T-cell (primary cell): ENCODE data around the gene NMBR. TPM values are rescaled to one million over a fixed set of nuclear protein-coding genes. Genes with fewer than 3 reads are reported as not detected.
"Not testable (repeated sequence)": the region's sequence is repeated elsewhere in the genome, so short reads cannot be mapped to it uniquely, and the experiment has no call there.

ENCODE experiments used
- ATAC-seq, 4 experiments: fragments of 200-7000 bp in 3 of 4; fragments of 150-1000 bp in 1 of 4; cut with Tn5 transposase; replicated peaks in 1 of 4; 1 replicate in 3 of 4; 2 replicates in 1 of 4; pipeline ENCODE4 v1.10.0; 2021; ENCODE audit warnings: moderate library complexity in 3 of 4, mild to moderate bottlenecking in 2 of 4, moderate number of reproducible peaks in 1 of 4
- CTCF ChIA-PET, 2 donors: fragments of 300-600 bp; sonication (Branson Sonifier 250); formaldehyde crosslinking; loops; one replicate each; lab custom pipeline; 2022; ENCODE audit warnings: antibody characterized with exemption in 2 of 2; lab: Charles Lee
- POLR2A ChIA-PET, 2 donors: fragments of 300-600 bp; sonication (Branson Sonifier 250); formaldehyde crosslinking; loops; one replicate each; lab custom pipeline; 2022; ENCODE audit warnings: antibody characterized with exemption in 2 of 2; lab: Charles Lee
- DNase-seq, 35 experiments: peaks; one replicate each; pipeline versions ENCODE4 v3.0.0 to v3.0.0-alpha.2; 2013 to 2023
- H3K27ac ChIP-seq: one replicate; pipeline ENCODE4 v1.5.1; 2013; ENCODE audit warnings: low read length
- H3K27me3 ChIP-seq, 2 experiments: replicated peaks in 1 of 2; 1 replicate in 1 of 2; 2 replicates in 1 of 2; pipeline versions ENCODE4 v1.6.1 to v1.7.0; 2013; ENCODE audit warnings: low read length in 1 of 2, mixed read lengths in 1 of 2; ENCODE audit not compliant: control insufficient read depth in 2 of 2, insufficient read depth in 2 of 2; ENCODE audit errors: extremely low read depth in 1 of 2
- H3K36me3 ChIP-seq, 2 donors: 1 replicate in 1 of 2; 2 replicates in 1 of 2; pipeline versions ENCODE4 v1.6.1 to v1.7.0; 2013; ENCODE audit warnings: low read length in 1 of 2; ENCODE audit not compliant: control insufficient read depth in 2 of 2, insufficient read depth in 1 of 2; ENCODE audit errors: extremely low read depth in 1 of 2
- H3K4me1 ChIP-seq, 2 experiments: 1 replicate in 1 of 2; 2 replicates in 1 of 2; pipeline versions ENCODE4 v1.6.1 to v1.7.0; 2013; ENCODE audit warnings: low read length in 2 of 2, mixed read lengths in 1 of 2; ENCODE audit not compliant: insufficient read depth in 2 of 2, control insufficient read depth in 1 of 2; ENCODE audit errors: extremely low read depth in 1 of 2
- H3K4me3 ChIP-seq, 2 donors: 1 replicate in 1 of 2; 2 replicates in 1 of 2; pipeline versions ENCODE4 v1.5.1 to v1.7.0; 2013; ENCODE audit warnings: mild to moderate bottlenecking in 2 of 2, low read length in 1 of 2, moderate library complexity in 1 of 2; ENCODE audit not compliant: control insufficient read depth in 1 of 2; ENCODE audit errors: extremely low read depth in 1 of 2
- H3K9me3 ChIP-seq: 2 replicates; pipeline ENCODE4 v1.7.0; 2013
- H3K27ac Mint-ChIP-seq, 2 donors: one replicate each; pipeline ENCODE4 v1.8.0; 2020 to 2021; ENCODE audit warnings: mild to moderate bottlenecking in 2 of 2, mixed read lengths in 2 of 2
- H3K27me3 Mint-ChIP-seq, 2 donors: one replicate each; pipeline ENCODE4 v1.8.0; 2021 to 2022; ENCODE audit warnings: mixed read lengths in 2 of 2
- H3K36me3 Mint-ChIP-seq: one replicate; pipeline ENCODE4 v1.8.0; 2021; ENCODE audit warnings: mixed read lengths
- H3K4me1 Mint-ChIP-seq, 3 donors: one replicate each; pipeline ENCODE4 v1.8.0; 2020 to 2022; ENCODE audit warnings: mixed read lengths in 3 of 3, mild to moderate bottlenecking in 1 of 3
- H3K4me3 Mint-ChIP-seq, 3 donors: one replicate each; pipeline ENCODE4 v1.8.0; 2020 to 2022; ENCODE audit warnings: mild to moderate bottlenecking in 3 of 3, mixed read lengths in 3 of 3, moderate library complexity in 3 of 3
- H3K9me3 Mint-ChIP-seq, 3 donors: one replicate each; pipeline ENCODE4 v1.8.0; 2020 to 2022; ENCODE audit warnings: mixed read lengths in 3 of 3
- WGBS: methylation state at CpG from one replicate; pipeline ENCODE4 v1.1.5; 2013; ENCODE audit warnings: missing lambda C conversion rate; ENCODE audit not compliant: insufficient coverage; 5-methylcytosine and 5-hydroxymethylcytosine counted together
- total RNA-seq, 35 experiments: library from RNA in 6 of 35; stranded (reverse) in 6 of 35; fragments of 120-200 nt in 1 of 35; gene quantifications; one replicate each; pipeline versions ENCODE4 v1.2.1 to v1.2.4 and lab custom pipeline; 2013 to 2026

The NMBR gene
- total RNA-seq, 5 donors from 2014 or later (not counting 1 experiment from before 2014, with no cell fraction given) = not detected

GRCh38 chr6:142153196-142153595 lies 6.3 kb upstream of the NMBR start:
- ChIA-PET POLR2A (interaction anchor here in 1 of 2 donors (0.6 kb wide), 1 partner anchor 227 kb away, joined by 3 read pairs; no protein-coding TSS in a partner anchor), CTCF (interaction anchor here in 1 of 2 donors (0.6 kb wide), 1 partner anchor 58 kb away, joined by 5 read pairs; no protein-coding TSS in a partner anchor)
- H3K36me3 Mint-ChIP-seq = peaks cover 10% of the 10 kb centered on the region
- H3K27ac ChIP-seq = no peak overlapping the region
- no peak overlapping the region for H3K27ac Mint-ChIP-seq
- H3K9me3 ChIP-seq = no peaks in the 10 kb centered on the region
- no peaks in the 10 kb centered on the region for H3K27me3 ChIP-seq
- H3K27me3 Mint-ChIP-seq = no peaks in the 10 kb centered on the region
- peaks cover 76 to 88% (median 80%) of the 10 kb centered on the region in 3 donors for H3K4me1 Mint-ChIP-seq
- H3K4me1 ChIP-seq = peaks cover 4 to 23% of the 10 kb centered on the region in 2 experiments
- DNase-seq (no peak), ATAC-seq (no peak)
- WGBS = no CpG with 5 or more reads among the region's 2 CpGs
- no peaks in the 10 kb centered on the region for H3K9me3 Mint-ChIP-seq
- H3K36me3 ChIP-seq = peaks cover 3 to 6% of the 10 kb centered on the region in 2 donors
- no peak overlapping the region for H3K4me3 ChIP-seq
- H3K4me3 Mint-ChIP-seq = no peak overlapping the region

DNA sequence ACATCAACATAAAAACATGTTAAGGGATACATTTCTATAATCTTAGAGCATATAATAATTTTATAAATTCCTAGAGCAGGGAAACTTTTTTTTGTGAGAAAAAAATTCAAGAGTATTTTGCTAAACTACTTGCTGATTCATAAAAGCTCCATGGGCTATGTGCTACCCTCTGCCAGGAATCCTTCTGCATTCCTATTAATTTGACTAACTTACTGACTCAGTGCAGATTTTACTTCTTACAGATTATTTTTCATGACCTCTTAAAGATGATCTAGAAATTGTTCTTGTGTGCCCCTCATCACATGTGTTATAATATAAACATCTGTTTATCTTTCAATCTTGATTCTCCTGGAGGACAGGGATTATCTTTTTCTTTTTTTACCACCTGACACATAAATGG lies 5.8 kb upstream of the NMBR start:
- ChIA-PET CTCF (no interaction called here), POLR2A (interaction anchor here in 1 of 2 donors (0.6 kb wide), 1 partner anchor 228 kb away, joined by 3 read pairs; no protein-coding TSS in a partner anchor)
- ATAC-seq (no peak), DNase-seq (no peak)
- Histone ChIP-seq H3K27me3 (no peaks in the 10 kb centered on the region), H3K27ac (no peak overlapping the region), H3K36me3 (peaks cover 3 to 6% of the 10 kb centered on the region in 2 donors), H3K9me3 (no peaks in the 10 kb centered on the region), H3K4me1 (peaks cover 4 to 28% of the 10 kb centered on the region in 2 experiments), H3K4me3 (no peak overlapping the region)
- Mint-ChIP-seq H3K9me3 (no peaks in the 10 kb centered on the region), H3K4me1 (peaks cover 81 to 89% (median 85%) of the 10 kb centered on the region in 3 donors), H3K27me3 (no peaks in the 10 kb centered on the region), H3K27ac (no peak overlapping the region), H3K36me3 (peaks cover 10% of the 10 kb centered on the region), H3K4me3 (no peak overlapping the region)

DNA sequence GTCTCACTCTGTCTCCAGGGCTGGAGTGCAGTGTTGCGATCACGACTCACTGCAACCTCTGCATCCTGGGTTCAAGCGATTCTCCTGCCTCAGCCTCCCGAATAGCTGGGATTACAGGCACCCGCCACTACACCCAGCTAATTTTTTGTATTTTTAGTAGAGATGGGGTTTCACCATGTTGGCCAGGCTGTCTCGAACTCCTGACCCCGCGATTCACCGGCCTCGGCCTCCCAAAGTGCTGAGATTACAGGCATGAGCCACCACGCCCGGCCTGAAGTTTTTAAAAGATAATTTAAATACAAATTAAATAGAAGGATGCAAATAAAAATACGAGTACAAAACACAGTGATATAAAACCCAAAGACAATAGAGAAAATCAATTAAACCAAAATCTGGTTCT lies 5.4 kb downstream of the NMBR start:
- CTCF ChIA-PET, POLR2A ChIA-PET, H3K36me3 Mint-ChIP-seq, H3K36me3 ChIP-seq, DNase-seq, ATAC-seq, H3K4me3 Mint-ChIP-seq, H3K27ac ChIP-seq, H3K4me1 ChIP-seq, H3K27ac Mint-ChIP-seq, H3K9me3 ChIP-seq, H3K9me3 Mint-ChIP-seq, H3K4me3 ChIP-seq, H3K27me3 ChIP-seq: not testable (repeated sequence)
- peaks cover 9 to 14% (median 11%) of the 10 kb centered on the region in 3 donors for H3K4me1 Mint-ChIP-seq
- peaks cover 10 to 11% of the 10 kb centered on the region in 2 donors for H3K27me3 Mint-ChIP-seq
- 100% methylated on average over 3 of the region's 13 CpGs for WGBS

DNA sequence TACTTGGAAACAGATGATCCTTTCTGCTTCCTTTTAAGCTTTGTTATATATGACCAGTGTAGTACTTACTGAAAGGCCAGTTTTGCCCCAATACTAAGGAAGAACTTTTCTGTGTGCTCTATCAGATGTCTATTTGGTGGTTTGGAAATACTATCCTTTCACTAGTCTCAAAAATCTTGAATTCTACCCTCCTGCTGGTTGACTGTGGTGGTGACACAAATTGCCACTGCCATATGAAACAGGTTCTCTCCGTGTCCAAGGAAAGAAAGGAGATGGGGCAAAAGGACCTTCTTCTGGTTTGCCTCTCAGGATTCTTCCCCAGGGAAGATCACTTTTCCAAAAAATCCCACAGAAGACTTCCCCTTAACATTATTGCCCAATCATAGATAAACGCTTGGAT lies 8.0 kb downstream of the NMBR start:
- Histone ChIP-seq H3K27ac (no peak overlapping the region), H3K4me1 (no peaks in the 10 kb centered on the region), H3K4me3 (no peak overlapping the region), H3K27me3 (no peaks in the 10 kb centered on the region), H3K36me3 (no peaks in the 10 kb centered on the region), H3K9me3 (no peaks in the 10 kb centered on the region)
- no peak for ATAC-seq
- Mint-ChIP-seq H3K9me3 (no peaks in the 10 kb centered on the region), H3K4me1 (no peaks in the 10 kb centered on the region), H3K27me3 (peaks cover 13 to 14% of the 10 kb centered on the region in 2 donors), H3K36me3 (no peaks in the 10 kb centered on the region), H3K27ac (no peak overlapping the region), H3K4me3 (no peak overlapping the region)
- WGBS = 0% methylated on average over 1 of the region's 2 CpGs
- ChIA-PET CTCF (no interaction called here), POLR2A (interaction anchor here in 1 of 2 donors (0.6 kb wide), 1 partner anchor 738 kb away, joined by 3 read pairs; no protein-coding TSS in a partner anchor)
- DNase-seq = no peak

- no peak for ATAC-seq
- Mint-ChIP-seq H3K27ac (no peak within 1 kb of the TSS), H3K36me3 (no peaks in the 10 kb centered on the region), H3K4me1 (no peaks in the 10 kb centered on the region), H3K9me3 (no peaks in the 10 kb centered on the region), H3K4me3 (no peak within 1 kb of the TSS), H3K27me3 (peaks cover 17 to 41% of the 10 kb centered on the region in 2 donors)
- no peak within 1 kb of the TSS for H3K27ac ChIP-seq
- DNase-seq = no peak
- no peaks in the 10 kb centered on the region for H3K36me3 ChIP-seq
- H3K4me1 ChIP-seq = no peaks in the 10 kb centered on the region
- no peak within 1 kb of the TSS for H3K4me3 ChIP-seq
- no peaks in the 10 kb centered on the region for H3K27me3 ChIP-seq
- H3K9me3 ChIP-seq = peaks cover 6% of the 10 kb centered on the region
- 88% methylated on average over 1 of the region's 1 CpG for WGBS
- ChIA-PET CTCF (no interaction called here), POLR2A (no interaction called here)
Observed at GRCh38 chr6:142132625-142133024, 14.3 kb downstream of the NMBR start, which contains the start of gene GJE1. Gene GJE1, plus strand, starts transcription at chr6:142132925. Its CDS starts 234 bp downstream, at chr6:142133159.

- ChIA-PET POLR2A (no interaction called here), CTCF (interaction anchor here in 1 of 2 donors (0.6 kb wide), 1 partner anchor 24 kb away, joined by 3 read pairs; no protein-coding TSS in a partner anchor)
- Mint-ChIP-seq H3K4me1 (no peaks in the 10 kb centered on the region), H3K27me3 (peaks cover 15 to 38% of the 10 kb centered on the region in 2 donors), H3K9me3 (no peaks in the 10 kb centered on the region), H3K4me3 (no peak overlapping the region), H3K27ac (no peak overlapping the region), H3K36me3 (no peaks in the 10 kb centered on the region)
- Histone ChIP-seq H3K27me3 (no peaks in the 10 kb centered on the region), H3K4me1 (no peaks in the 10 kb centered on the region), H3K27ac (no peak overlapping the region), H3K36me3 (no peaks in the 10 kb centered on the region), H3K4me3 (no peak overlapping the region), H3K9me3 (peaks cover 6% of the 10 kb centered on the region)
- ATAC-seq (no peak), DNase-seq (no peak)
- WGBS = no CpG with 5 or more reads among the region's 1 CpG
Observed at GRCh38 chr6:142130814-142131213, 16.1 kb downstream of the NMBR start.
